ENCODE data around the gene SLC36A4. TPM values are rescaled to one million over a fixed set of nuclear protein-coding genes. Genes with fewer than 3 reads are reported as not detected.

The SLC36A4 gene
- total and polyA plus RNA-seq, 2 of the 4 experiments (the other 2 are of a cell fraction): 9.2 to 13.1 TPM

DNA sequence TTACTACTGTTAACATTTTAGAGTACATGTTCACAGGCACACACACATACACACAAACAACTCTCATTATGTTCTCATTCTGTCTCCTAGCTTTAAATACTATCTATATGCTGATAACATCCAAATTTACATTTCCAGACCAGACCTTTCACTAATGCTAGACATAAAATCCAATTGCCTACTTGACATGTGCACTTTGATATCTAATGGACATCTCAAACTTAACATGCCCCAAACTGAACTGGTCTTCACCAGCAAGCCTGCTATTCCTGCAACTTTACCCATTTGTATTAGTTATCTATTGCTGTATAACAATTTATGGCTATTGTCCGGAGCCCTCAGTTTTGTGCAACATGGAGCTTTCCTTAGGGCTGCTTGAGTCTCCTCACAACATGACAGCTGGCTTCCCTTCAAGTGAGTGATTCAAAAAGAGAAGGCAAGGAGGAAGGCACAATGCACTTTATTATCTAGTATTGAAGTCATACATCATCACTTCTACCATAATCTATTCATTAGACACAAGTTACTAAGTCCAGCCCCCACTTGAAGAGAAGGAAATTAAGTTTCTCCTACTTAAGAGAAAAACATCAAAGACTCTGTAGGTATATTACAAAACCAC is 3.0 kb downstream of the SLC36A4 start:
- Histone ChIP-seq H2BK20ac (ENCODE audit: low read depth, low read length) (no peak overlapping the region), H3K4me1 (ENCODE audit: control insufficient read depth, insufficient read depth, low read length) (no peaks in the 10 kb centered on the region), H2BK5ac (ENCODE audit: low read depth, low read length, poor library complexity, severe bottlenecking) (no peak overlapping the region), H3K4me3 (ENCODE audit: insufficient read depth, low read depth, low read length) (no peak overlapping the region), H3K36me3 (ENCODE audit: control insufficient read depth, insufficient read depth, low read length) (0 out of 2 replicates have a peak, but pooled peaks cover 3% of the 10 kb centered on the region), H2BK120ac (ENCODE audit: low read depth, low read length) (no peak overlapping the region), H3K9me1 (ENCODE audit: insufficient read depth, low read length) (no peaks in the 10 kb centered on the region), H3K56ac (ENCODE audit: extremely low read depth, insufficient read depth, low read length) (no peak overlapping the region), H4K91ac (ENCODE audit: insufficient read depth, low read depth, low read length) (no peak overlapping the region), H2AFZ (replicated peaks; ENCODE audit: low read length, poor library complexity) (no peak overlapping the region), H3K27ac (ENCODE audit: insufficient read depth, low read length) (no peak overlapping the region), H3K14ac (replicated peaks; ENCODE audit: low read depth, low read length) (no peak overlapping the region), H2BK15ac (ENCODE audit: low read depth, low read length) (no peak overlapping the region), H3K18ac (ENCODE audit: low read depth, low read length) (no peak overlapping the region), H3K79me1 (ENCODE audit: low read depth in 1 of 2, low read length in 2 of 2) (peaks cover 12 to 33% of the 10 kb centered on the region in 2 experiments), H3K23ac (ENCODE audit: low read depth, low read length) (no peak overlapping the region), H3K27me3 (ENCODE audit: control insufficient read depth, insufficient read depth, low read length) (no peaks in the 10 kb centered on the region), H3K4me2 (ENCODE audit: low read depth, low read length) (no peak overlapping the region), H4K8ac (ENCODE audit: low read depth in 2 of 2, low read length in 2 of 2) (no peak overlapping the region), H3K9me3 (ENCODE audit: control insufficient read depth, insufficient read depth, low read length) (no peaks in the 10 kb centered on the region), H4K20me1 (ENCODE audit: insufficient read depth, low read length) (peaks cover 4% of the 10 kb centered on the region), H3K4ac (ENCODE audit: low read depth, low read length) (no peak overlapping the region), H3K9ac (ENCODE audit: low read depth, low read length) (no peak overlapping the region), H2AK9ac (replicated peaks; ENCODE audit: low read depth, low read length, poor library complexity) (no peak overlapping the region), H2AK5ac (ENCODE audit: low read depth, low read length) (no peak overlapping the region), H4K5ac (ENCODE audit: low read depth, low read length) (no peak overlapping the region)
- ATAC-seq (ENCODE audit: low read depth) (no peak), DNase-seq (no peak)
- ChIA-PET POLR2A (ENCODE audit: unreplicated experiment) (no interaction called here), CTCF (no interaction called here)
- BruUV-seq (replicated peaks): no TSS peak
- in situ Hi-C loops (cut with MboI; ENCODE audit: low sequenced_read_pairs) (no loop called here), dilution Hi-C loops (cut with HindIII; ENCODE audit: low sequenced_read_pairs, unreplicated experiment) (no loop called here), intact Hi-C loops (cut with micrococcal nuclease) (no loop called here)
- WGBS, 2 experiments (ENCODE audit: extremely low coverage in 2 of 2, insufficient read length in 1 of 2): no CpG with 5 or more reads among the region's 1 CpG
- TF ChIP-seq CEBPB (IDR thresholded peaks at IDR 0.05; ENCODE audit: low read depth, low read length) (no peak), RCOR1 (IDR thresholded peaks at IDR 0.05; ENCODE audit: insufficient replicate concordance, low read length) (no peak), ELK1 (IDR thresholded peaks at IDR 0.05; ENCODE audit: borderline replicate concordance, low read depth, low read length) (no peak), POLR2A (IDR thresholded peaks at IDR 0.05; ENCODE audit: low read depth, low read length) (no peak), MAZ (IDR thresholded peaks at IDR 0.05; ENCODE audit: borderline replicate concordance, low read depth, low read length) (no peak), MXI1 (IDR thresholded peaks at IDR 0.05; ENCODE audit: borderline replicate concordance, low read depth, low read length) (no peak), MAFK (IDR thresholded peaks at IDR 0.05; ENCODE audit: low read depth, low read length) (no peak), FOS (IDR thresholded peaks at IDR 0.05; ENCODE audit: low read depth, low read length) (no peak), SMC3 (IDR thresholded peaks at IDR 0.05; ENCODE audit: low read depth, low read length) (no peak), RAD21 (IDR thresholded peaks at IDR 0.05; ENCODE audit: low read length) (no peak), RFX5 (IDR thresholded peaks at IDR 0.05; ENCODE audit: low read depth, low read length) (no peak), BHLHE40 (IDR thresholded peaks at IDR 0.05; ENCODE audit: low read depth, low read length) (no peak), CHD1 (IDR thresholded peaks at IDR 0.05; ENCODE audit: low read depth, low read length) (no peak), NFE2L2 (IDR thresholded peaks at IDR 0.05; ENCODE audit: low read depth, low read length) (no peak)
- TF ChIP-seq, protein P1, sequence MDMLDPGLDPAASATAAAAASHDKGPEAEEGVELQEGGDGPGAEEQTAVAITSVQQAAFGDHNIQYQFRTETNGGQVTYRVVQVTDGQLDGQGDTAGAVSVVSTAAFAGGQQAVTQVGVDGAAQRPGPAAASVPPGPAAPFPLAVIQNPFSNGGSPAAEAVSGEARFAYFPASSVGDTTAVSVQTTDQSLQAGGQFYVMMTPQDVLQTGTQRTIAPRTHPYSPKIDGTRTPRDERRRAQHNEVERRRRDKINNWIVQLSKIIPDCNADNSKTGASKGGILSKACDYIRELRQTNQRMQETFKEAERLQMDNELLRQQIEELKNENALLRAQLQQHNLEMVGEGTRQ (IDR thresholded peaks at IDR 0.05; ENCODE audit: low read depth, low read length): no peak
- TF ChIP-seq, protein P2, sequence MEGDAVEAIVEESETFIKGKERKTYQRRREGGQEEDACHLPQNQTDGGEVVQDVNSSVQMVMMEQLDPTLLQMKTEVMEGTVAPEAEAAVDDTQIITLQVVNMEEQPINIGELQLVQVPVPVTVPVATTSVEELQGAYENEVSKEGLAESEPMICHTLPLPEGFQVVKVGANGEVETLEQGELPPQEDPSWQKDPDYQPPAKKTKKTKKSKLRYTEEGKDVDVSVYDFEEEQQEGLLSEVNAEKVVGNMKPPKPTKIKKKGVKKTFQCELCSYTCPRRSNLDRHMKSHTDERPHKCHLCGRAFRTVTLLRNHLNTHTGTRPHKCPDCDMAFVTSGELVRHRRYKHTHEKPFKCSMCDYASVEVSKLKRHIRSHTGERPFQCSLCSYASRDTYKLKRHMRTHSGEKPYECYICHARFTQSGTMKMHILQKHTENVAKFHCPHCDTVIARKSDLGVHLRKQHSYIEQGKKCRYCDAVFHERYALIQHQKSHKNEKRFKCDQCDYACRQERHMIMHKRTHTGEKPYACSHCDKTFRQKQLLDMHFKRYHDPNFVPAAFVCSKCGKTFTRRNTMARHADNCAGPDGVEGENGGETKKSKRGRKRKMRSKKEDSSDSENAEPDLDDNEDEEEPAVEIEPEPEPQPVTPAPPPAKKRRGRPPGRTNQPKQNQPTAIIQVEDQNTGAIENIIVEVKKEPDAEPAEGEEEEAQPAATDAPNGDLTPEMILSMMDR (conservative IDR thresholded peaks at IDR 0.05; ENCODE audit: low read depth, low read length): no peak

Measured in IMR-90 (cell line).